Measurements from ENCODE around the gene XRCC1. TPM values are rescaled to one million over a fixed set of nuclear protein-coding genes. Genes with fewer than 3 reads are reported as not detected.
A peak's percentile ranks its signal among the peaks of the same experiment; 100 is the strongest.

The XRCC1 gene
- total RNA-seq, 2 experiments from 2014 or later, result 25.1 to 26.2 TPM

DNA sequence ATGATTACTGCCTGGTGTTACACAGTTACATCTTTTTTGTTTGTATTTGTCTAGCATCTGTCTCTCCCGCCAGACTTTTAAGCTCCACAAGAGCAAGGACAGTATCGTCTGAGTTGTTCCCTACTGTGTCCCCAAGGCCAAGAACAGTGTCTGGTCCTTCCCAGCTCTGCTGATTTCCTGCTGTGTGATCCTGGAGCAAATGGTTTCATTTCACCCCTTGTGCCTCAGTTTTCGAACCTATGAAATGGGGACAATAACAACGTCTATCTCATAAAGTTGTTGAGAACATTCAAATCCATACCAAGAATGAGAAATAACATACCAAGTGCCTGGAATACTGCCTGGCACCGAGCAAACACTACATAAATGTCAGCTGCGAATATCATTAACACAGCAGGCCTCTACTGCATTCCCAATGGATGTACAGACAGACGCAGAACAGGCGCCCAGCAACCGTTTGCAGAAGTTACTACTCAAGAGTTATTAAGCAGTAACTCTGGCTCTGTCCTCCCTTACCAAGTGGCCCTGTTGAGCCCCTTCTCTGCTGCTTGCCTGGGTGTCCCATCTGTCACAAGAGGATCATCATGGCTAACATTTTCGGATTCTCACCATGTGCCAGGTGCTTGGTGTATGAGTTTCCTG is 11.4 kb downstream of the XRCC1 start:
- H3K4me1 ChIP-seq (ENCODE audit: insufficient read depth, low read length), result peaks cover 50% of the 10 kb centered on the region
- no peak overlapping the region for H3K4me3 ChIP-seq (ENCODE audit: low read length)
- Mint-ChIP-seq H3K27ac (peak overlapping the region; percentile 96), H3K4me3 (peak overlapping the region; percentile 28), H3K9me3 (no peaks in the 10 kb centered on the region), H3K4me1 (ENCODE audit: low read depth) (peaks cover 62% of the 10 kb centered on the region), H3K27me3 (no peaks in the 10 kb centered on the region), H3K36me3 (ENCODE audit: low read depth) (peaks cover 29% of the 10 kb centered on the region)
- DNase-seq (no peak), ATAC-seq (ENCODE audit: poor library complexity) (no peak)
- no peaks in the 10 kb centered on the region for H3K27me3 ChIP-seq (ENCODE audit: control insufficient read depth in 1 of 2, insufficient read depth in 2 of 2, low read length in 2 of 2)
- H3K36me3 ChIP-seq (ENCODE audit: insufficient read depth, low read length), result peaks cover 8% of the 10 kb centered on the region
- POLR2A ChIA-PET, result interaction anchor here (1.1 to 6.4 kb wide), 3 partner anchors 9 to 32 kb away, joined by 3 to 40 read pairs (median 5); partner anchors contain the start of genes IRGQ and ZNF576
- intact Hi-C loops (cut with DNase I, micrococcal nuclease), result loop anchor here in 1 of 2 experiments (5.0 kb wide), 1 partner anchor 37 kb away; the partner anchor contains the start of gene ETHE1
- H3K27ac ChIP-seq (ENCODE audit: low read depth in 1 of 2, low read length in 2 of 2), result peak overlapping the region; percentile 82 to 93
- CTCF ChIA-PET, result interaction anchor here (1.1 to 6.0 kb wide), 2 partner anchors 9 to 31 kb away, joined by 5 to 31 read pairs; partner anchors contain the start of genes IRGQ and ZNF576
- H3K9me3 ChIP-seq (ENCODE audit: control insufficient read depth in 1 of 2, insufficient read depth in 1 of 2, low read length in 2 of 2), result no peaks in the 10 kb centered on the region
- TF ChIP-seq, protein P1, sequence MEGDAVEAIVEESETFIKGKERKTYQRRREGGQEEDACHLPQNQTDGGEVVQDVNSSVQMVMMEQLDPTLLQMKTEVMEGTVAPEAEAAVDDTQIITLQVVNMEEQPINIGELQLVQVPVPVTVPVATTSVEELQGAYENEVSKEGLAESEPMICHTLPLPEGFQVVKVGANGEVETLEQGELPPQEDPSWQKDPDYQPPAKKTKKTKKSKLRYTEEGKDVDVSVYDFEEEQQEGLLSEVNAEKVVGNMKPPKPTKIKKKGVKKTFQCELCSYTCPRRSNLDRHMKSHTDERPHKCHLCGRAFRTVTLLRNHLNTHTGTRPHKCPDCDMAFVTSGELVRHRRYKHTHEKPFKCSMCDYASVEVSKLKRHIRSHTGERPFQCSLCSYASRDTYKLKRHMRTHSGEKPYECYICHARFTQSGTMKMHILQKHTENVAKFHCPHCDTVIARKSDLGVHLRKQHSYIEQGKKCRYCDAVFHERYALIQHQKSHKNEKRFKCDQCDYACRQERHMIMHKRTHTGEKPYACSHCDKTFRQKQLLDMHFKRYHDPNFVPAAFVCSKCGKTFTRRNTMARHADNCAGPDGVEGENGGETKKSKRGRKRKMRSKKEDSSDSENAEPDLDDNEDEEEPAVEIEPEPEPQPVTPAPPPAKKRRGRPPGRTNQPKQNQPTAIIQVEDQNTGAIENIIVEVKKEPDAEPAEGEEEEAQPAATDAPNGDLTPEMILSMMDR (IDR thresholded peaks at IDR 0.05), result no peak

DNA sequence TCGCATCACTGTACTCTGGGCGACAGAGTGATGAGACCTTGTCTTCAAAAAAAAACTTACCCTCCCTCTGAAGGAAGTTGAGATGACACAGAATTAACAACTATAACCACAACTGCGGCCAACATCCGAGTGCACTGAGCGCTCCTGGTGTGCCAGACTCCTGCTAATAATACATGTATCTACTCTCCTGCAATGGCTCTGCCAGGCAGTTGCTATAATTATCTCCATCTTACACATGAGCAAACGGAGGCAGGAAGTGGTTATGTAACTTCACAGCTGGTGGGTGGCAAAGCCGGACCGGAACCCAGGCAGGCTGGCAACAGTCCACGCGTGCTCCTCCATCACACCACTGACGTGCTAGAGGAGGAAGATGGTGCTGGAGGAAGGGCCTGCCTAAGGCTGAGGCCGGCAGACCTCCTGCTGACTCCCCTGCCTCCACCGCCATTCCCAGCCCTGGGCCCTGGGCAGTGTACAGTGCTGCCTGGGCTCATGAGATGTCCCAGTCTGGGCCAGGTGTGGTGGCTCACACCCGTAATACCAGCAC is 12.6 kb downstream of the XRCC1 start:
- ChIA-PET CTCF (interaction anchor here (6.0 kb wide), 1 partner anchor 32 kb away, joined by 31 read pairs; the partner anchor contains the start of genes IRGQ and ZNF576), POLR2A (interaction anchor here (0.6 to 6.4 kb wide), 7 partner anchors 9 to 99 kb away, joined by 4 to 40 read pairs (median 4); partner anchors contain the start of genes CADM4, IRGQ, XRCC1 and ZNF575)
- H3K9me3 ChIP-seq (ENCODE audit: control insufficient read depth in 1 of 2, insufficient read depth in 1 of 2, low read length in 2 of 2), result no peaks in the 10 kb centered on the region
- TF ChIP-seq, protein P1 (IDR thresholded peaks at IDR 0.05), result no peak
- intact Hi-C loops (cut with DNase I, micrococcal nuclease), result loop anchor here in 1 of 2 experiments (5.0 kb wide), 1 partner anchor 35 kb away; the partner anchor contains the start of gene ETHE1
- H3K27ac Mint-ChIP-seq, result peak overlapping the region; percentile 96
- no peaks in the 10 kb centered on the region for H3K27me3 ChIP-seq (ENCODE audit: control insufficient read depth in 1 of 2, insufficient read depth in 2 of 2, low read length in 2 of 2)
- peak overlapping the region; percentile 47 for H3K4me3 ChIP-seq (ENCODE audit: low read length)
- H3K4me1 ChIP-seq (ENCODE audit: insufficient read depth, low read length), result peaks cover 50% of the 10 kb centered on the region
- H3K4me1 Mint-ChIP-seq (ENCODE audit: low read depth), result peaks cover 62% of the 10 kb centered on the region
- H3K27ac ChIP-seq (ENCODE audit: low read depth in 1 of 2, low read length in 2 of 2), result peak overlapping the region; percentile 82 to 93
- DNase-seq (peak; percentile 56 to 96 (median 74)), ATAC-seq (ENCODE audit: poor library complexity) (peak; percentile 89)
- no peaks in the 10 kb centered on the region for H3K9me3 Mint-ChIP-seq
- H3K36me3 ChIP-seq (ENCODE audit: insufficient read depth, low read length), result peaks cover 14% of the 10 kb centered on the region
- H3K36me3 Mint-ChIP-seq (ENCODE audit: low read depth), result peaks cover 38% of the 10 kb centered on the region
- peak overlapping the region; percentile 85 for H3K4me3 Mint-ChIP-seq
- no peaks in the 10 kb centered on the region for H3K27me3 Mint-ChIP-seq

DNA sequence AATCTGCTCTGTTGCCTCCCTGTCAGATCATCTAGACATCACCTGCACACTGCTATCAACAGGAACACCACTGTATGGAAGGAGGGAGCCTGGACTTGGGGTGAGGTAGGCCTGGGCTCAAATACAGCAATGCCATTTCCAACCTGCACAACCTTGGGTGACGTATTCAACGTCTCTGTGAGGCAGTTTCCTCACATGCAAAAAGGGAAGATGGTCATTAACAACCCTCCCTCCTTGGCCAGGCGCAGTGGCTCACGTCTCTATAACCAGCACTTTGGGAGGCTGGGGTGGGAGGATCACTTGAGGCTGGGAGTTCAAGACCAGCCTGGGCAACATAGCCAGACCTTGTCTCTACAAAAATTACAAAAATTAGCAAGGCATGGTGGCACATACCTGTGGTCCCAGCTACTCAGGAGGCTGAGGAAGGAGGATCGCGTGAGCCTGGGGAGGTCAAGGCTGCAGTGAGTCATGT is 13.1 kb downstream of the XRCC1 start:
- no peaks in the 10 kb centered on the region for H3K27me3 ChIP-seq (ENCODE audit: control insufficient read depth in 1 of 2, insufficient read depth in 2 of 2, low read length in 2 of 2)
- peaks cover 50% of the 10 kb centered on the region for H3K4me1 ChIP-seq (ENCODE audit: insufficient read depth, low read length)
- CTCF ChIA-PET, result interaction anchor here (6.0 kb wide), 1 partner anchor 33 kb away, joined by 31 read pairs; the partner anchor contains the start of genes IRGQ and ZNF576
- H3K4me3 Mint-ChIP-seq, result peak overlapping the region; percentile 85
- intact Hi-C loops (cut with DNase I, micrococcal nuclease), result loop anchor here in 1 of 2 experiments (5.0 kb wide), 1 partner anchor 35 kb away; the partner anchor contains the start of gene ETHE1
- DNase-seq (no peak), ATAC-seq (ENCODE audit: poor library complexity) (peak; percentile 7)
- POLR2A ChIA-PET, result interaction anchor here (1.0 to 6.4 kb wide), 6 partner anchors 9 to 78 kb away, joined by 4 to 40 read pairs (median 6); partner anchors contain the start of genes CADM4, IRGQ, XRCC1 and ZNF575
- H3K27ac Mint-ChIP-seq, result peak overlapping the region; percentile 96
- TF ChIP-seq, protein P1 (IDR thresholded peaks at IDR 0.05), result no peak
- H3K36me3 ChIP-seq (ENCODE audit: insufficient read depth, low read length), result peaks cover 17% of the 10 kb centered on the region
- H3K9me3 Mint-ChIP-seq, result no peaks in the 10 kb centered on the region
- no peaks in the 10 kb centered on the region for H3K9me3 ChIP-seq (ENCODE audit: control insufficient read depth in 1 of 2, insufficient read depth in 1 of 2, low read length in 2 of 2)
- H3K27me3 Mint-ChIP-seq, result no peaks in the 10 kb centered on the region
- H3K36me3 Mint-ChIP-seq (ENCODE audit: low read depth), result peaks cover 43% of the 10 kb centered on the region
- H3K27ac ChIP-seq (ENCODE audit: low read depth in 1 of 2, low read length in 2 of 2), result peak overlapping the region; percentile 82 to 93
- H3K4me1 Mint-ChIP-seq (ENCODE audit: low read depth), result peaks cover 62% of the 10 kb centered on the region
- H3K4me3 ChIP-seq (ENCODE audit: low read length), result peak overlapping the region; percentile 47

Measured in CD4-positive, alpha-beta T cell (primary cell).